DMS53 (cell line): Measurements from ENCODE around the gene METRNL.
"Not testable (repeated sequence)": the region's sequence is repeated elsewhere in the genome, so short reads cannot be mapped to it uniquely, and the experiment has no call there.

Experiments used
- DNase-seq: peaks from one replicate; lab custom pipeline; 2025; lab: John Stamatoyannopoulos, UW

METRNL gene

DNA sequence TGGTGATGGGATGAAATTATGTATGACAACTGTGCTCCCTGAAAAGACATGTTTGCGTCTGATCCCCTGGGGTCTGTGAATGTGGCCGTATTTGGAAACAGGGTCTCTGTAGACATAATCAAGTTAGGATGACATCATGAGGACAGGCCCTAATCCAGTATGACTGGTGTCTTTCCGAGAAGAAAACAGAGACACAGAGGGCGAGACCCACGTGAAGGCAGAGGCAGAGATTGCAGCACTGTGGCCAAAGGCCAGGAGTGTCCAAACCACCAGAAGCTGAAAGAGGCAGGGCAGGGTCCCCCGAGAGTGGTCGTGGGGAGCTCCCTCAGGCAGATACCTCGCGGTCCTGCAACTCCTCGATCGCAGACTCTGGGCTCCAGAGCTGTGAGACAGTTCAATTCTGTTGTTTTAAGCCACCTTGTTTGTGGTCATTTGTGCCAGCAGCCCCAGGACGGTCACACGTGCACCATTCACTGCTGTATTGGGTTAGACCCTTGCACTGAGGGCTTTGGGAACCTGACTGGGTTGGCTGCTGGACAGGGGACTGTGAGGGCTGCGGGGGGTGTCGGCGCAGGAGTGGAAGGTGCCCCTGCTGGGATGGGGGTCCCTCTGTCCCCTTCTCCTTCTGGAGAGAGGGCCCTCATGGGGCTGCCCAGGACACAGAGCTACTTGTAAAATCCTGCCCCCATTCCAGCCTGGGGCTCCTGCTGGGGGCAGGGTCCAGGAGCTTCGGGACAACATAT is 27.7 kb downstream of the METRNL start:
- DNase-seq, result no peak

DNA sequence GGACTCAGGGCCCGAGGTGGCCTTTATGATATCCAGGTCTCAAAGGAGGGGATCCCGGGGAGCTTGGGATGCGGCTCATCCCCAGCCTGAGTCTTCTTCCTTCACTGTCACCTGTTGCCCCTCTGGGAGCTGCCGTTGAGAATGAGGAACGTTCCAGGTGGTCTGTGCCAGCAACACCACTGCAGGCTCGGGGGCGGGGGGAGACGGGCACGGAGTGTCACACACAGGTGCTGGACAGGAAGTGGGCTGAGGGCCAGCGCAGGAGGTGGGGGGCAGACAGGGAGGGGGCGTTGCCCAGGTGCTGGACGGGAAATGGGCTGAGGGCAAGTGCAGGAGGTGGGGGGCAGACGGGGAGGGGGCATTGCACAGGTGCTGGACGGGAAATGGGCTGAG is 28.2 kb downstream of the METRNL start:
- DNase-seq, result no peak

DNA sequence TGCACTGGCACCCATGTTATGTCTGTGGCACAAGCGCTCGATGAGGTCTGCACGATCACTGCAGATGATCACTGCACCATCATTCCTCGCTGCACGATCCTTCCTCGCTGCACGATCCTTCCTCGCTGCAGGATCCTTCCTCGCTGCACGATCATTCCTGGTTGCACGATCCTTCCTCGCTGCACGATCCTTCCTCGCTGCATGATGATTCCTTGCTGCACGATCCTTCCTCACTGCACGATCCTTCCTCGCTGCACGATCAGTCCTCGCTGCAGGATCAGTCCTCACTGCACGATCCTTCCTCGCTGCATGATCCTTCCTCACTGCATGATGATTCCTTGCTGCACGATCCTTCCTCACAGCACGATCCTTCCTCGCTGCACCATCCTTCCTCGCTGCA is 29.3 kb downstream of the METRNL start:
- DNase-seq, result no peak

DNA sequence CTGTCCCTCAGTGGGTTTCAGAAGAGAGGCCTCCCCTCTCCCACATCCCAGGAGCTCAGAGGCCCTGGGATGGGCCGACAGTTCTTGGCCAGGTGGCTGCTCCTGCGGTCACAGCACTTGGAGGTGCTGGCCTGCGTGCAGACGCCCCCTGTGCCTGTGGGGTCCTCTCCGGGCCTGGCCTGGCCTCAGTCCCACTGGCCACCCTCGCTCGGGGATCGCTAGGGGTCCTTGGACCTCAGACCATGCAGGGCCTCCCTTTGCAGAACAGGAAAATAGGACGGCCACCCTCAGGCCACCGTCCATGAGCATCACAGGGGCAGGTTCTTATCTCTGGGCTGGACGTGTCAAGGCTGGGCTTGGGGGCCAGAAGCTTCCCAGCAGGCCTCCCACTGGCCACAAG is 30.0 kb downstream of the METRNL start:
- no peak for DNase-seq

DNA sequence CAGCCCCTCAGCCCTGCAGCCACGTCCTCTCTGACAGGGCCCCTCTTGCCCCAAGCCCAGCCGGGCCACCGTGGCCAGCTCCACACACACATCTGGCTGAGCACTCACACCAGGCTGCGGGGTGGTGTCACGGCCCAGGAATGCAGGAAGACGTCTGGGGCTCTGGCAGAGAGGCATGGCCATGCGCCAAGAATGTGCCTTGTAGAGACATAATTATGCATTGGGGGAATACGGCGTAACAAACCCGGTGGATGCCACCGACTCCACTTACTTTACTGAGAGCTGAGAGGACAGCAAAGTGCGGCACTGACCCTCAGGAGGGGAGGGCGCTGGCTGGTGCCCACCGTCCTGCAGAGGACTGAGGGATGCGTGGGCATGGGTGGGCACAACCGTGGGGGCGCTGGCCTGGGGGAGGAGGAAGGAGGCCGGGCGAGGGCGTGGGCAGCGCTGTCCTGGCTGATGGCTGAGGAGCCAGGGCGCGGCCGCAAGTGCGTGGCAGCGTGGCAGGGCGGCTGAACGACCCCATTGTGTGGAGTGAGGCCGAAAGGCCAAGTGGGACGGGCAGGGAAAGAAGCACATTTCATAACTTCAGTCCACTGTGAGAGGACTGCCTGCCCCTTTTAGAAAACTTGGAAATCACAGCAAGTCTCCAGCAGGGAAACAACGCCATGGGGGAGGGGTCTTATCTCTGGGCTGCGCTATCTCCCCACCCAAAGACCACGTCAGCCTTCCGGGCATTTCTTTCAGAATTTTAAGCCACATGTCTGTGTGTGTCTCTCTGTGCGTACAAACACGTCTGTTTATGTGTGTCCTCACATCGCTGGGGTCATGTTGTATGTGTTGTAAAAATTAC is 30.6 kb downstream of the METRNL start:
- peak; percentile 66 for DNase-seq

DNA sequence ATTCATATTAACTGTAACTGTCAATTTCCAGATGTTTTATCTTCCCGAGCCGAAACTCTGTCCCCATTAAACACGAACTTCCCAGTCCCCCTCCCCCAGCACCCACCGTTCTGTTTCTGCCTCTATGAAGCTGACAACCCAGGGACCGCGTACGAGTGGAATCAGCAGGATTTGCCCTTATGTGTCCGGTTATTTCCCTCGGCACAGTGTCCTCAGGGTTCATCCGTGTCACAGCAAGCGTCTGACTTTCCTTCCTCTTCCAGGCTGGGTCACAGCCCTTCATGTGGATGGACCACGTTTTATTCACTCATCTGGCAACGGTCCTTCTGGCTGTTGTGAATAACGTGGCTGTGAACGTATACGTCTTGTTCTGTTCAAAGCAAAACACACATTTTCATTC is 31.3 kb downstream of the METRNL start:
- no peak for DNase-seq

DNA sequence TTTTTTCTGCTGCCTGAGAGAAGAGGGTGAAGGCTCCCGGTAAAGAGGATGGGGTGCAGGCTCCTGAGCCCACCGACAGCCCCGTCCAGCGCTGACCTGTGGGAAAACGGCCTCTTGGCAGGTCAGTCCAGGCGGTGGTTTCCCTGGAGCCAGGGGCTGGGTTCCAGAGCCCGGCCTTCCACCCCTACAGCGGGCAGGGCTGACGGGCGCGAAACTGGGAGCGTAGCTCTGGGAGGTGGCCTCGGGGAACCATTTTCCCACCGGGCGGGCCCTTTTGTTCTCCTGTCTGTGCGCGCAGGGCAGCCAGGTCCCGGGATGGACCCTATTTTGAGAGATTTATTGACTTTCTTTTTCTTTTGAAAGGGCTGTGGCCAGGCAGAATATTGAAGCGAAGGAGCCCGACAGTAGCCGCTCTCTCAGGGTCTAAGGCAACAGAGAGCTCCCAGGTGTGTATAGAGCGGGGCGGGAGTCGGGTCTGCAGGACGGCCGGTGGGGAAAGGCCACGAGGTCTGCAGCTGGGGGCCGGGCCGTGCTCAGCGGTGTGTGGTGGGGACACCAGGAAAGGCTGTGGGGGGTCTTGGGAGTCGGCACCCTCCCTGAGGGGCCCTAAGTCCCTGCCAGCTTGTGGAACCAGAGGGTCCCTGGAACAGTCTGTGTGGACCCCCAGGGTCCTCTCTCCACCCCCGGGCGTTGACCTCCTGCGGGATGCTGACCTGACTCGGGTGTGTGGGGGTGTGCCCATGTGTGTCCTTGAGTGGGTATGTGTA is 32.3 kb downstream of the METRNL start:
- DNase-seq, result no peak

DNA sequence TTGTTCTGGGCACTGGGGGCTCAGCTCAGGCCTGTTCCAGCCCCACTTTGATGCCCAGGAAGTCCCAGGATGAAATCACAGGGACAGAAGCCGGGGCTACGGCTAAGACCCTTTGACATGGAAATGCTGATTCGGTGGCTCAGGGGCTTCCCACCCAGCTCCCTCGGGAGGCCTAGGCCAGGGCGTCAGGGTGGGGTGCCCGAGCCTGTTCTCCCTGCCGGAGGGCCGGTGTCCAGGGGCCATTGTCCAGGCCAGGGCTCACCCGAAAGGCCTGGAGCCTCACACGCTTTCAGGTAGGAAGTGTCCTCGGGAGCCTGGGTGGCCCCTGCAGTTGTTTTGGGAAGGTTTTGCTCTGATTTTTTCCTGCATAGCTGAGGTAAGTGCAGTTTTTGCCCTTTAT is 34.0 kb downstream of the METRNL start:
- DNase-seq, result no peak

DNA sequence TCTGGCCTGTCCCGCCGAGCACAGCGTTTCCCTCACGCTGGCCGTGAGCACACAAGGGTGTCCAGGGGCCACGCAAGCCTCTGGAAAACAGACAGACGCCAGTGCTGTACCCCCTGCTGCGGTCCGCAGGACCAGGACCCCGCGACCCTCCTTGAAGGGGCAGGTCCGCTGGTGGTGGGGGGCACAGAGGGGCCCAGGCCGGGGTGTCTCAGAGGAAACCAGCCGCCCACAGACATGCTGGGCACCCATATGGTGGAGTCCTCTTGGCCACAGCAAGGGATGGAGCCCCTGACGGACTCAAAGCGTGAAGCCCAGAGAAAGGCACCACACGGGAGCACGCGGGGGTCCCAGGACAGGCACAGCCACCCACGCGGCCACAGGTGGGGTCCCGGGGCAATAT is 34.4 kb downstream of the METRNL start:
- no peak for DNase-seq

DNA sequence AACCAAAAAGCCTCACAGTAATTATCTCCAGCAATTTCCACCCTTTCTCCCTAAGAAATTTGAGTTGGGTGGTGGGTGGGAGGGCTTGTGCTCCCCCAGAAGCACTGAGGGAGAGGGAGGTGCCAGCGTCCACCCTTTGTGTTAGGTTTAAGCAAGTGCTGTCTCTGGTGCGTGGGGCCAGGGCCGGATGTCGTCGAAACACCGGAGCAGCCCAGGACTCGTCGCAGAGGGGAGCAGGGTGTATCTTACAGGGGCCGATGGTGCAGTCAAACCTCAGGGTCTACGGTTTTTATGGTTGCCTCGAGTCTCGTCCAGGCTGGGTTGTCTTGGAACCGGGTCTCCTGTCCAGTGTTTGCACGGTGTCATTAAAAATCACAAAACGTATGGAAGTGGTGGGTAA is 35.3 kb downstream of the METRNL start:
- DNase-seq, result no peak

DNA sequence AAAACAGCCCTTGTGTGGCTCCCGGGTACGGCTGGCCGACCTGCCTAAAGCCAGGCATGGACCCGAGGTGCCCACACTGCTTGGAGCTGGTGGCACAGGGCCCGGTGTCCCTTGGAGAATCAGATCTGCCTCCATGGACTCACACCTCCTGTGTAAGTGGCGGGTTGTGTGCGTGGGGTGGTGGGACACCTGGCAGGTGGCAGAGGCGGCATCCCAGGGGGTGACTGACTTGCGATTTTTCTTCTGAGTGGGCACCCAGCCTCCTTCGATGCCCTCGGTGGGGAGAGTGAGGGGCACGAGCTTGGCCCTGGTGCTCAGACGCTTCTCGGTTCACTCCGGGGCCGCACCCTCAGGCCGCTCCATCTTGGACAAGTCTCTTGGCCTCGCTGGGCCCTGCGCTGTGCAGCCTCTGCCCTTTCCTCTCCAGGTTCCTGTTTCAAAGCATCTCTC is 35.8 kb downstream of the METRNL start:
- DNase-seq, result no peak

DNA sequence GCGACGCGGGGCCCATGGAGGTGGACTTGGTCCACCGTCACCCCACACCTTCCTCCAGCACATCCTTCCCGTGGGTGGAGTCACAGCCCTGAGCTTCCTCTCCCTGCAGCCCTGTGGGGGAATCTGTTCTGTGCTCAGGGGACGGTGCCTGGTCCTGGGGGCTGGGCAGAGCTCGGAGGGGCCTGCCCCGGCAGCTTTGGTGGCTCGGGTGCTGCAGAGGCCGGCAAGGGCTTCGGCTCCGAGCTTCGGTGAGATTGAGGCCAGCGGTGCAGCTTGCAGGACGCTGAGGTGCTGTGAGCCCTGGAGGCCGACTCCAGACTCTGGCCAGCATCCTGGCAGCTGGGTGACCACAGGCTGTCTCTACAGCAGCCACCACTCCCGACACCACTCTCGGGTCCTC is 36.4 kb downstream of the METRNL start:
- no peak for DNase-seq

DNA sequence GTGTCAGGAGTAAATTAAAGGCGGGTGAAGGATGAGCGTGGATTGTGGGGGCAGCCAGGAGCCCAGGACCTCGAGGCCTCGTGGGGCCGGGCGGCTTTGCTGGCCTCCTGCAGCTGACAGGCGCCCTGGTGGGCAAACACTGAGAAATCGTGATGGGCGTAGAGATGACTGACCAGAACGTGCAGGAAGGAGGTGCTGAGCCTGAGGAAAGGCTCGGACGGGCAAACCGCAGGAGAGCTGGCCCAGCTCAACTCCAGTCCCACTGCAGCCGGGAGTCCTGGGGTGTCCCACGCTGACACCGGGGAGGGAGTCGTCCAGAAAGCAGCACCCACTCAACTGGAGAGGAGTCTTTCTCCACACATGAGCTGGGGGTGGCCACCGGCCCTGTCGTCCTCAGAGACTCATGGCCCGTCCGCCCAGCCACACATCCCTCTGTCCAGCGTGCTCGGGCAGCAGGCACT is 36.9 kb downstream of the METRNL start:
- no peak for DNase-seq

DNA sequence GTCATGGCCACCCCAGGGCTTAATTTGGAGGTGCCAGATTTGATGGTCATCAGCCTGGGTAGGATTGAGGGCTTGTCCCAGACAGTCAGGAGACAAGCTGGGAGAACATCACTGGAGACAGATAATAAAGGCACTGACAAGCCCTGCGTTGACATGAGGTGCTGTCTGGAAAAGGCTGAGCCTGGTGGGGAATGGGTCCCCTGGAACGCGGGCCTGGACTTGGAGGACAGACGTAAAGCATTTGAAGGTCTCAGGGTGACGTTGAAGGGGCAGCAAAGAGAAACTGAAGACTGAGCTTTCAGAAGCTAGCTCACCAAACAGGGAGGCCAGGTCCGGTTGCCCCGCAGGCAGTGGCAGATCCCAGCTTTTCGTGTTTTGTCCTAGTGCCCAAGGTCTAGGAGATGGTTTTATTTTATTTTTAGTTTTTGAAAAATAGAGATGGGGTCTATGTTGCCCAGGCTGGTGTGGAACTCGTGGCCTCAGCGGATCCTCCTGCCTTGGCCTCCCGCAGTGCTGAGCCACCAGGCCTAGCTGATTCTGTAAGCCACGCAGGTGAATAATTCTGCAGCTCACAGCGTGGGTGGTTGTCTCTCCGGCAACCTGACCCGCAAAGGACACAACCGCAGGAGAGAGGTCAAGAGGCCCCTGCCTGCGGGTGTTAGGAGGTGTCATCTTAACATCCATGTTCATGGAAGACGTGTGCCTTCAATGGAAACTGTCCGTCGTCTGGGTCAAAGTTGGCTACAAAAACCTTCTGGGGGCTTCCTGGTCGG is 37.6 kb downstream of the METRNL start:
- no peak for DNase-seq

DNA sequence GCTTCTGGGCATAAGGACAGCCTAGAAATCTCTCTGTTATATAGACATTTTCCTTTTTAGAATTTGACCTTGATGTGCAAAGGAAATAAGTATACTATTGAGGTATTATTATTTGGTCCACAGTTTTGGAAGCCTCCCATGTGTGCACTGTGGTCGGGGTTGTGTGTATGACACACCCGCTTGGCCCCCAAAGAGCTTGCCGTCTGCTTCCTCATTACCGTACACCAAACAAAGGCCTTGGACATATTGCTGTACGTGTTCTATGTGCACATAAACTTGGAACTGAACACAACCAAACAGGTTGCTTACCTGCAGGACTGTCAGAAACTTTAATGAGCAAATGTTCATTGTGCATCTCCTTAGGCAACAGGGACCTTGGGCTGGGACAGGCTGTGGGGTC is 38.2 kb downstream of the METRNL start:
- DNase-seq, result no peak

DNA sequence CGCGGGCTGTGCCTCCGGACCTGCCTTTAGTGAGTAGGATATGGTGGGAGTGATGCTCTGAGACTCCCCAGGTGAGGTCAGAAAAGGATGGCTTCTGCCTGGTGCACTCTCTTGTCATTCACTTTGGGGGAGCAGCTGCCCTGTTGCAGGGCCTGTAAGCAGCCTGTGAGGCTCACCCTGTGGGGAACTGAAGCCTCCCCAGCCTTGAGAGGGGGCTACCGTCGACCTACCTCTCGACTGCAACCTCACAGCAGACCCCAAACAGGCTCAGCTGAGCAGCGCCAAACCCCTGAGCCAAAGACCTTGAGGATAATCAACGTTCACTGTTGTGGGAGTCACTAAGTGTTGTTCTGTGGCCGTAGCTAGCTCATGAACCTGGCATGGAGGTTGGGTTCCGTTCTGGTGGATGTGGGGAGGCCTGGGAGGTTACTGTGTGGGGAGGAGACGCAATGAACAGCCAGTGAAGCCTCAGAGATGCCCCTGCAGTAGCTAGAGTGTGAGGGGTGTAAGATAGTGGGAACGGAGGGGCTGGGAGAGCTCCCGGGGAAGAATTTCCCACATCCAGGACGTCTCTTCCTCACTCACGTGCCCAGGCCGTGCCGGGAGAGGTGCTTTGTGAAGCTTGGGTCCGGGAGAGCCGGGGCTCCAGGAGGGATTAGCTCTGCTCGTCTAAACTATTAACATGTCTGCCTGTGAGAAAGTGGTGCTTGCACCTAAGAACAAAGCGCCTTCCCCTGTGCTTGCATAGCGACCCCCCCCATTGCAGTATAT is 38.8 kb downstream of the METRNL start:
- no peak for DNase-seq

DNA sequence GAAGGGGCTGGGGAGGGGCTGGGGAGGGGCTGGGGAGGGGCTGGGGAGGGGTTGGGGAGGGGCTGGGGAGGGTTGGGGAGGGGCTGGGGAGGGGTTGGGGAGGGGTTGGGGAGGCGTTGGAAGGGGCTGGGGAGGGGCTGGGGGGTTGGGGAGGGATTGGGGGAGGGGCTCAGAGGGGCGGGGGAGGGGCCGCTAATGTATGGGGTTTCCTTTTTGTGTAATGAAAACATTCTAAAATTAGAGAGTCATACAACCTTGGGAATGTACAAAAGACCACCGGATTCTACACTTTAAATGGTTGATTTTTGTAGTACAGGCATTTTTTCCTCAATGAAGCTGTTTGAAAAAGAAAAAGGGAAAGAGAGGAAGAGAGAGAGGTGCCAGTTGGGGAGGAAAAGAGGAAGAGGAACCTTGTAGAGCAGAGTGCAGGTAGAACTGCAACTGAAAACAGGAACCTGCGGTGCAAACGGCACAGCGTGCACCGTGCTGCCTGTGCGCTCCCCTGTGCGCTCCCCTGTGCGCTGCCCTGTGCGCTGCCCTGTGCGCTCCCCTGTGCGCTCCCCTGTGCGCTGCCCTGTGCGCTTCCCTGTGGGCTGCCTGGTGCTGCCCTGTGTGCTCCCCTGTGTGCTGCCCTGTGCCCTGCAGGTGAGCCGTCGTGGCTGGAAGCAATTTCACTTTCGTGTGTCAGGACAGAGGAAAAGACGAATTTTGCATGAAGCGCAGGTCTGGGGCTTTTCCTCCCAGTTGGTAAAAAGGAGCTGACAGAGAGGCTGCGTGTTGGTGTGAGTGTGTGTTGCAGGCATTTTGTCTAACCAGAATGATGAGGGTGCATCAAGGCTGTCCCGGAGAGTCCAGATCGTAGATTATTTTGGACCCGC is 40.8 kb downstream of the METRNL start:
- no peak for DNase-seq

DNA sequence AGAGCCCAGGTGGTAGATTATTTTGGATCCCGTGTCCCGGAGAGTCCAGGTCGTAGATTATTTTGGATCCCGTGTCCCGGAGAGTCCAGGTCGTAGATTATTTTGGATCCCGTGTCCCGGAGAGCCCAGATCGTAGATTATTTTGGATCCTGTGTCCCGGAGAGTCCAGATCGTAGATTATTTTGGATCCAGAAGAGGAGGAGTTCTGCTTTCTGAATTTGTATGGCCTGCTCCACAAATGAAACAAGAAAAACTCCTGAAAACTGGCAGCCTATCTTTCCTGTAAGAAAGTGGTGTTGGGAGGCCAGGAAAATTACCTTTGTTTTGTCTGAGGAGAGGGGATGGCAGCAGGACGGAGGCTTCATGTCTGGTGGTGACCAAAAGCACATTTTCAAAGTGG is 42.1 kb downstream of the METRNL start:
- not testable (repeated sequence) for DNase-seq

DNA sequence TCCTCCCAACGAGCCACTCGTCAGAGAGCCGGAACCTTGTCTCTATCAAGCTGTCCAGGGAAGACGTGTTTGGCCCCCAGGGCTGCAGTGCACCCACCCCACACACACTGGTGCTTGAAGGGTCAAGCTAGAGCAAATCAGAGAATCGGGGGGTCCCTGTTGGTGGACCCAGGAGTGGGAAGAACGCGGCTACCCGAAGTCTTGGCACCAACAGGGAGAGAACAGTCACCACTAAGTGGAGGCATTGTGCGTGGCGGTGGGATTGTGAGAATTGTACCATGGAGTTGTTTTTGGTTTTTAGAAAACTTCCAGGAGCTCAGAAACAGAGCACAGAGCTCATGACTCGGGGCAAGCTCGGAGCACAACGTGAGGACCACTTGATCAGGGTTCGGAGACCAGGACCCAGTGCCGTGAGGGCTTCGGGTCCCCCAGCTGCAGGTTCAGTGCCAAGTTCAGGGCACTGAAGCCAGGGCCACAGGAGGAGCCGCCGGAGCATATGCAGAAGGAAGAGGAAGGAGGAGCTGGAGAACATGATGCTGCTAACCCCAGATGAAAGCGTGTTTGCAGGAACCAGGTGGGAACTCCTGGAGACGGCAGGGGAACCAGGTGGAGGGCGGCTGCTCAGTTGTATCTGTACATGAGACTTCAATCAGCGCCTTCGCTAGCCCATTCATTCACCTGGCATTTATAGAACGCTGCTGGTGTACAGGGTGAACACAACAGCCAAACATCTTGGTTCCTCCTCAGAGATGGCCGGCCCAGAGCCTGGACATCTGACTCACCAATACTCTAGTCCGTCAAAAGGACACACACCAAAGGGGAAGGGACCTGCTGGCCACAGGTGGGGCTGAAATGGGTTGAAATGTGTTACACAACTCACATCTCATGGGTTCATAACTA is 42.8 kb downstream of the METRNL start:
- DNase-seq, result no peak
